Large intestine (tissue), 3 donors: Measurements from ENCODE around the gene OR4D1. TPM values are rescaled to one million over a fixed set of nuclear protein-coding genes. Genes with fewer than 3 reads are reported as not detected.

ENCODE experiments used
- DNase-seq, 2 donors: peaks; one replicate each; pipeline versions ENCODE4 v3.0.0 to v3.0.0-alpha.2; 2013
- H3K27ac ChIP-seq: one replicate; pipeline ENCODE4 v1.5.1; 2013; ENCODE audit warnings: low read length
- H3K27me3 ChIP-seq: 2 replicates; pipeline ENCODE4 v1.6.1; 2013; ENCODE audit warnings: low read length; ENCODE audit not compliant: control insufficient read depth, insufficient read depth
- H3K36me3 ChIP-seq: 2 replicates; pipeline ENCODE4 v1.6.1; 2013; ENCODE audit warnings: low read length; ENCODE audit not compliant: control insufficient read depth, insufficient read depth
- H3K4me1 ChIP-seq: one replicate; pipeline ENCODE4 v1.6.1; 2013; ENCODE audit warnings: low read length; ENCODE audit not compliant: control insufficient read depth, insufficient read depth
- H3K4me3 ChIP-seq: one replicate; pipeline ENCODE4 v1.5.1; 2013; ENCODE audit warnings: low read length
- H3K9me3 ChIP-seq: one replicate; pipeline ENCODE4 v1.6.1; 2013; ENCODE audit warnings: mild to moderate bottlenecking, low read depth, low read length, moderate library complexity; ENCODE audit not compliant: control insufficient read depth
- WGBS: methylation state at CpG from one replicate; pipeline ENCODE4 v1.1.5; 2013; ENCODE audit warnings: low lambda C conversion rate; ENCODE audit not compliant: insufficient coverage; 5-methylcytosine and 5-hydroxymethylcytosine counted together
- polyA plus RNA-seq: library from polyadenylated mRNA; unstranded; fragments of 120-200 nt; gene quantifications from one replicate; pipeline ENCODE4 v1.2.1, GENCODE V29; 2013

The OR4D1 gene
- polyA plus RNA-seq, 1 donor, result 0.01 TPM

DNA sequence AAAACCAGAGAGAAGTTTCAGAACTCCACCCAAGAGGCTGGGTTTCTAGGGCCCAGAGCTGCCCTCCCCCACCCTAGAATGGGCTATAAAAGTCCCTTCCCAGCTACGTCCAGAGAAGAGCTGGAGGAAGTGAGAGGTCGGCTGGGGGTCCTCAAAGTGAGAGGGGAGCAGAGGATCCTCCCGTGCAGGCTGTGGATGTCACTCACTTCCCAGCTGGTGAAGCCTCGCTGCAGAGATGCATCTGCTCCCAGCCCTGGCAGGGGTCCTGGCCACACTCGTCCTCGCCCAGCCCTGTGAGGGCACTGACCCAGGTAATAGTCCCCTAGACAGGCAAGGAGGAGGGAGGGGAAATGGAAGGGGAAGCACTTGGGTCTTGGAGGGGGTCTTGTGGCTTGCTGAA, 44.4 kb downstream of the OR4D1 start, which contains the start of gene EPX:
Gene EPX, plus strand, starts transcription at position 115 of the 400 bp plus-strand sequence. Its CDS starts 121 bp downstream, at position 236.
- H3K4me3 ChIP-seq, result no peak within 1 kb of the TSS
- H3K4me1 ChIP-seq, result peaks cover 16% of the 10 kb centered on the region
- WGBS, result no CpG with 5 or more reads among the region's 6 CpGs
- H3K36me3 ChIP-seq, result no peaks in the 10 kb centered on the region
- no peaks in the 10 kb centered on the region for H3K9me3 ChIP-seq
- no peak within 1 kb of the TSS for H3K27ac ChIP-seq
- peaks cover 9% of the 10 kb centered on the region for H3K27me3 ChIP-seq
- DNase-seq, result no peak

DNA sequence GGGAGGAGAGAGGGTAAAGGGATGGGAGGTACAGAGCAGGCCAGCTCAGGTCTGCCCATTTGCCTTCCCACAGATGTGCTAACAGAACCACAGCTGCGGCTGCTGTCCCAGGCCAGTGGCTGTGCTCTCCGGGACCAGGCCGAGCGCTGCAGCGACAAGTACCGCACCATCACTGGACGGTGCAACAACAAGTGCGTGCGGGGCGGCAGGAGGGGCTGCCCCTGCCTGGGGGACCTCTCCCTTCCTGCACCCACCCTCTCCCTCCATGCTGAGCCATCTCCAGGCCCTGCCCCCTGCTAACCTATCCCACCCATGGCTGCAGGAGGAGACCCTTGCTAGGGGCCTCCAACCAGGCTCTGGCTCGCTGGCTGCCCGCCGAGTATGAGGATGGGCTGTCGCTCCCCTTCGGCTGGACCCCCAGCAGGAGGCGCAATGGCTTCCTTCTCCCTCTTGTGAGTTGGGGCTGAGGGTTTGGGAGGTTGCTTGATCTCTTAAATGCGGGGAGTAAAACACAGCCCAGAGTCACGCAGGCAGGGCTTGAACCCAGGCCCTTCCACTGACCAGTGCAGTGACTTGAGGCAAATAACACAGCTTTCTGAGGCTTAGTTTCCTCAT, 45.6 kb downstream of the OR4D1 start:
- no CpG with 5 or more reads among the region's 18 CpGs for WGBS
- peaks cover 16% of the 10 kb centered on the region for H3K4me1 ChIP-seq
- H3K4me3 ChIP-seq, result no peak overlapping the region

DNA sequence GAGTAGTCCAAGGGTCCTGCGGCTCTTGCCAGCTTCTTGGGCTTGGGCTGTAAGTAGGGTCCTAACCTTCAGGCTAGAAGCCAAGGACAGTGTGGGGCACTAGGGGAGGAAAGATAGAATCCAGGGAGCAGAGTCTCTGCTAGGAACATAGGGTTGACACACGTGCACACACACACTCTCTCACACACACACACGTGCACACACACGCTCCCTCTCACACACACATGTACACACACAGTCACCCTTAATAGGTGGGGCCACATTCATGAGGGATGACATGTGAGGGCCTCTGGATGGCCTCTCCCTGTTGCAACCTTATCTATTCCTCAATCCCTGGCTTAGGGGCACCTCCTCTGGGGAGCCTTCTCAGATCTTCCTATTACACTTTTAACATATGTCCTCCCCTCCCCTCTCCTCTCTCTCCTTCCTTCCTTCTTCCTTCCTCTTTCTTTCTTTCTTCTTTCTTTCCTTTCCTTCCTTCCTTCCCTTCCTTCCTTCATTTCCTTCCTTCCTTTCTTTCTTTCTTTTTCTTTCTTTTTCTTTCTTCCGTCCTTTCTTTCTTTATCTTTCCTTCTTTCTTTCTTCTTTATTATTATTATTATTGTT, 47.4 kb downstream of the OR4D1 start:
- Histone ChIP-seq H3K4me1 (peaks cover 16% of the 10 kb centered on the region), H3K27me3 (peaks cover 9% of the 10 kb centered on the region), H3K27ac (no peak overlapping the region), H3K4me3 (no peak overlapping the region), H3K36me3 (no peaks in the 10 kb centered on the region), H3K9me3 (no peaks in the 10 kb centered on the region)
- DNase-seq, result no peak
- WGBS, result 95% methylated on average over 1 of the region's 5 CpGs

More for the DNA sequence above, 45.6 kb downstream of the OR4D1 start:
- Histone ChIP-seq H3K9me3 (no peaks in the 10 kb centered on the region), H3K27me3 (peaks cover 9% of the 10 kb centered on the region), H3K27ac (no peak overlapping the region), H3K36me3 (no peaks in the 10 kb centered on the region)
- no peak for DNase-seq

DNA sequence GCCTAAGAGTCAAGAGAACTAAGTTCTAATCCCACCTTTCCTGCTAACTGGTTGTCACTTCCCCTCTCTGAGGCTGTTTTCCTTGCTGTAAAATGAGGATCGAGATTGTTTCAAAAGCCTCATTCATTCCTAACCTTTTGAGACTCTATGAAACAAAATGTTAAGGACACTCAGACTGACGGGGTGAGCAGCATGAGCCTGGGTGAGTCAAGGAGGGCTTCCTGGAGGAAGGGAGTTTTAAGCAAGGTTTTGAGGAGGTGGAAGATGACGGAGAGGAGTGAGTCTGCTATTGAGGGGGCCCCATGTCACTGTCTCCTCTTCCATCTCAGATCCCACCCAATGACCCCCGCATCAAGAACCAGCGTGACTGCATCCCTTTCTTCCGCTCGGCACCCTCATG, 48.4 kb downstream of the OR4D1 start:
- no peaks in the 10 kb centered on the region for H3K36me3 ChIP-seq
- H3K9me3 ChIP-seq, result no peaks in the 10 kb centered on the region
- no CpG with 5 or more reads among the region's 7 CpGs for WGBS
- no peak for DNase-seq
- H3K4me1 ChIP-seq, result peaks cover 8% of the 10 kb centered on the region
- H3K27ac ChIP-seq, result no peak overlapping the region
- no peak overlapping the region for H3K4me3 ChIP-seq
- peaks cover 4% of the 10 kb centered on the region for H3K27me3 ChIP-seq

DNA sequence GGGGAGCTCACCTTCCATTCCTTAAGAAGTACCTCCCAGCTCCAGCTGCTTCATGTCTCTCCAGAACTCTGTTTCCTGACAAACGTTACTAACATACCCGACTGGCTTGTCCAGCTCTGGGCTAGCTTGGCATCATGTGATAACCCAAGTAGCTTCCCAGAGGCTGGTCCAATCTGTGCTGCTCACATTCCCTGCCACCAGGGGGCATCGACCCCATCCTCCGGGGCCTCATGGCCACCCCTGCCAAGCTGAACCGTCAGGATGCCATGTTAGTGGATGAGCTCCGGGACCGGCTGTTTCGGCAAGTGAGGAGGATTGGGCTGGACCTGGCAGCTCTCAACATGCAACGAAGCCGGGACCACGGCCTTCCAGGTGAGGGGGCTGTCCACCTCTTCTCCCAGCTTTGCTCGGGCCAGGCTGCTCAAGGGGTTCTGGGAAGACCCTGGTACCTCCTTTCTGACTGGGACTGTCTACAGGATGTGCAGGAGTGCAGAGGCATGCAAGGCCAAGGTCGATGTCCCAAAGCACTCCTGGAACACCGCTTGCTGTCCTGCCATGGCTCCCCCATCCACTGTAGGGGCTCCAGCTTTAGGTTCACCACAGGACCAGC, 51.9 kb downstream of the OR4D1 start:
- peaks cover 4% of the 10 kb centered on the region for H3K27me3 ChIP-seq
- H3K27ac ChIP-seq, result no peak overlapping the region
- H3K4me1 ChIP-seq, result peaks cover 6% of the 10 kb centered on the region
- no peaks in the 10 kb centered on the region for H3K9me3 ChIP-seq
- DNase-seq, result peak in 1 of 2 donors; percentile 40
- H3K36me3 ChIP-seq, result peaks cover 2% of the 10 kb centered on the region
- H3K4me3 ChIP-seq, result no peak overlapping the region
- no CpG with 5 or more reads among the region's 14 CpGs for WGBS

DNA sequence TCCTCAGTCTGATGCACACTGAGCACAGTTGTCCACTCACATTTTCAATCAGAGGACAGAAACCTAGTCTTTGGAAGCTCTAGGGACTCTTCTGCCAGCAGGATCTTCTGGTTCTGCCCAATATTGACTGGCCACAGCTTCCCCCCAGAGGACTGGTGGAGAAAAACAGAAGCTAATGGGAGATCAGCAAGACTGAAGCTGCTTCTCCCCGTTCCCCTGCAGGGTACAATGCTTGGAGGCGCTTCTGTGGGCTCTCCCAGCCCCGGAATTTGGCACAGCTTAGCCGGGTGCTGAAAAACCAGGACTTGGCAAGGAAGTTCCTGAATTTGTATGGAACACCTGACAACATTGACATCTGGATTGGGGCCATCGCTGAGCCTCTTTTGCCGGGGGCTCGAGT, 54.7 kb downstream of the OR4D1 start:
- no peak for DNase-seq
- Histone ChIP-seq H3K27me3 (no peaks in the 10 kb centered on the region), H3K4me3 (no peak overlapping the region), H3K27ac (no peak overlapping the region), H3K4me1 (no peaks in the 10 kb centered on the region), H3K9me3 (no peaks in the 10 kb centered on the region), H3K36me3 (peaks cover 27% of the 10 kb centered on the region)
- WGBS, result no CpG with 5 or more reads among the region's 7 CpGs

DNA sequence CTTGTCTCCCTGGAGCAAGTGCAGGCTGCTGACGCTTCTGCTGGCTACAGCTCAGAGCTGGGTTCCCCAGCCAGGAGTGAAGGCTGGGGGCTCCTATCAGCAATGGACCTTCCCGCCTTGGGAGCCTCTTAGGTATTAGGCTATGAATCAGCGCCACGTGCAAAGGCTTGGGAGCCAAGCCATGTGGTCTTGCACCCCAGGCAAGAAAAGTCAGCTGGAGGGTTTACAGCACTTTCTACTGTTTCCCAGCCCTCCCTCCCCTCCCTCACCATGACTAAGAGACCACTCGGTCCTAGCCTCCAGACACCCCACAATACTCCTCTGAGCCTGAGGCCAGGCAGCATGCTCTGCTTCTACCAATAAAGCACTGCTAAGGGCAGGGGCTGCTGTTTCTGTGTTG, 56.6 kb downstream of the OR4D1 start:
- WGBS, result no CpG with 5 or more reads among the region's 5 CpGs
- Histone ChIP-seq H3K4me3 (no peak overlapping the region), H3K36me3 (peaks cover 38% of the 10 kb centered on the region), H3K27me3 (no peaks in the 10 kb centered on the region), H3K4me1 (peaks cover 11% of the 10 kb centered on the region), H3K9me3 (no peaks in the 10 kb centered on the region), H3K27ac (no peak overlapping the region)
- no peak for DNase-seq

DNA sequence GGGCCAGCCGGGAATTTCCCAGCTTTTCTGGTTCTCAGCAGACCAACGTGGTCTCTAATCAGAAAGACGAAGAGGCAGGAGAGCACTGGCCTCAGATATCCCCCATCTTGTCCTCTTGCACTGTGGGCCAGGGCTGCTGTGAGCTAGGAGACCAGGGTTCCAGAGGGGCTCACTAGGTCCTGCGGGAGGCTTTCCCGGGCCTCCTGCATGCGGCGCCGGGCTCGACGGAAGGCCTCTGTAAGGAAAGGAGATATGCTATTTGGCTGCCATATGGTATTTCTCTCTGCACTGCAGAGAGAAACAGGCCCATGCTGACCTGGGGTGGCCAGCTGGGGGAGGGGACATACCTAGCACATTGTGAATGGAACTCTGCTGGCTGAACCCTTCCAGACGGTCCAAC, 57.8 kb downstream of the OR4D1 start:
- Histone ChIP-seq H3K4me3 (no peak overlapping the region), H3K27ac (no peak overlapping the region), H3K9me3 (no peaks in the 10 kb centered on the region), H3K27me3 (no peaks in the 10 kb centered on the region), H3K4me1 (peaks cover 11% of the 10 kb centered on the region), H3K36me3 (peaks cover 46% of the 10 kb centered on the region)
- WGBS, result no CpG with 5 or more reads among the region's 11 CpGs
- DNase-seq, result no peak

DNA sequence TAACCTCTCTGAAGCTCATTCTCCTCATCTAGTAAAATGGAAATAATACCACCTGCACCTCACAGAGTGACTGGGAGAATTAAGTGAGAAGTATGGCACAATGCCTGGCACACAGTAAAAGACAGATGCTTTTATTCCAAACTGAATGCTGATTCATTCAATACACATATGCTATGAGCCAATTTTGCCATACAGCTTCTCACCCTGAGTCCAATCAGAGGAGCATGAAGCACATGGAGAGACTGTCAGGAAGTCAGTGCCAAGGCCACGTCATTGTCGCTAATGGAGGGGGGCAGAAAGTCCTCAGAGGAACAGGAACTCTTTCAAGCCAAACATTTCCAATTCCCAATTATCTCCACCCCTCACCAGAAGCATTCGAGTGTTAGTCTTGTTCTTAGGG, 59.3 kb downstream of the OR4D1 start:
- no peak overlapping the region for H3K4me3 ChIP-seq
- peaks cover 11% of the 10 kb centered on the region for H3K4me1 ChIP-seq
- peaks cover 51% of the 10 kb centered on the region for H3K36me3 ChIP-seq
- no peaks in the 10 kb centered on the region for H3K27me3 ChIP-seq
- no peaks in the 10 kb centered on the region for H3K9me3 ChIP-seq
- H3K27ac ChIP-seq, result no peak overlapping the region
- no peak for DNase-seq
- no CpG with 5 or more reads among the region's 3 CpGs for WGBS

DNA sequence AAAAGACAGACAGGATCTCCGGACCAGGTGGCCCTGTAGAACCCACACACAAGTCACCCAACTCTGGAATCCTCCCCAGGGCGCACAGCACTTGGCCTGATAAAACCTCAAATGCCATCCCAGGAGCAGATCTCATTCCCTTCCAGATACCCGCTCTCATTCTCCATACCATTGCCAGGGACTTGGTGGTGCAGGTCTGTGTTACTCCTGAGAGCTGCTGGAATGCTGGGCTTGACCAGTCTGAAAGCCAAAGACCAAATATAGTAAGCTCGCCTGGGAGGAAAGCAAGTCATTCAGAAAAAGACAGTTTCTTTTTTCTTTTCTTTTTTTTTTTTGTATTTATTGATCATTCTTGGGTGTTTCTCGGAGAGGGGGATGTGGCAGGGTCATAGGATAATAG, 60.2 kb downstream of the OR4D1 start:
- Histone ChIP-seq H3K4me3 (no peak overlapping the region), H3K36me3 (peaks cover 60% of the 10 kb centered on the region), H3K27me3 (no peaks in the 10 kb centered on the region), H3K27ac (peak overlapping the region; percentile 20), H3K4me1 (peaks cover 11% of the 10 kb centered on the region), H3K9me3 (no peaks in the 10 kb centered on the region)
- WGBS, result no CpG with 5 or more reads among the region's 5 CpGs
- DNase-seq, result no peak
